OCI-M1 (cell line): ENCODE data around the gene TMEM117.
"Not testable (repeated sequence)": the region's sequence is repeated elsewhere in the genome, so short reads cannot be mapped to it uniquely, and the experiment has no call there.

Source experiments
- DNase-seq: peaks from one replicate; lab custom pipeline; 2025; lab: John Stamatoyannopoulos, UW

TMEM117 gene

DNA sequence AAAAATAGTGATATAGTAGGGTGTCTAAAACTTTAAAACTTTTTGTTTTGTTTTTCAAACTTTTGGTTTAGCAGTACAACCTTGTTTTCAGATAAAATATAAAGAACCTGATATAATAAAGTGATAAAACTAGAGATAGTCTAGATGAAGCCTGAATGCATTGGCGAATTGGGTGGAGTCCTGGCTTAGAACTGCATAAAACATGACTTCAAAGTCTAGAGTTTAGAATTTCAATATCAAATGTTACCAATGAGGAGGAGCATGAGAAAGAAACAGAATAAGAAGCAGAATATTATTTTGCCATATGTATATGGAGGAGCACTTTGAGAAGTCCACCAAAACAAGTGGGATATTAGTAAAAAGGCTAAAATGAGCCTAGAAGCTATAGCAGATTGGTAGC, 263.6 kb downstream of the TMEM117 start:
- no peak for DNase-seq

DNA sequence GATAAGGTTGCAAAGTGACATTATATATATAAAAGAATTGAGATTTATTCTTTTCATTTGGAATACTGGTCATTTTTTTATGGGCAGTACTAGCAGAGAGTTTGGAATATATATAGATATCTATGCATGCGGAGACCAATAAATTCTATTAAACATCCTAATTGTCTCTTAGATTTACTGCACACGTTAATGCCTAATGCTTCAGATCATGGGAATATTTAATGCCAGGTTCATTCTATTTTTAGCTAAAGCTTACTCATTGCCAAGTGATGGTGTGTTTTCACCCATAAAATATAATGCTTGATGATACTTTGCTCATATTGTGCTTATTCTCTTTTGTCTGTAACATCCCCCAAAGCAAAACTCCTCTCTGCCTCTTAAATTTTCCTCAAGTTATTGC, 264.4 kb downstream of the TMEM117 start:
- DNase-seq: no peak

DNA sequence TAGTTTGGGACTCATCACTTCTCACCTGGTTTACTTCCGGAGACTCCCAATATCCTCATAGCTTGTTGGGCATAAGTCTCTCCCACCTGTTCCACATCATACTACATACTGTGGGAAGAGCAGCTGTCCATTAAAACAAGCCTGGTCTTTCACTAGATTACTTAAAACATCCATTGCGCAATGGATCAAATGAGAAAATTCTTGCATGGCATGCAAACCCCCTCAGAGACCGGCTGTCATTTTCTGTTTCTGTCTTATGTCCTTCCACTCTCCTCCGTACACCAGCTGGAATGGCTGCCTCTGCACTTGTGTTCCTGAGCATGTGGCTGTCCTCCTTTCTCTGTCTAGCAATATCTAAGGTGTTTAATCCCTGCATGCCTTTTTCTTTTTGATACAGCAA, 265.6 kb downstream of the TMEM117 start:
- DNase-seq: no peak

DNA sequence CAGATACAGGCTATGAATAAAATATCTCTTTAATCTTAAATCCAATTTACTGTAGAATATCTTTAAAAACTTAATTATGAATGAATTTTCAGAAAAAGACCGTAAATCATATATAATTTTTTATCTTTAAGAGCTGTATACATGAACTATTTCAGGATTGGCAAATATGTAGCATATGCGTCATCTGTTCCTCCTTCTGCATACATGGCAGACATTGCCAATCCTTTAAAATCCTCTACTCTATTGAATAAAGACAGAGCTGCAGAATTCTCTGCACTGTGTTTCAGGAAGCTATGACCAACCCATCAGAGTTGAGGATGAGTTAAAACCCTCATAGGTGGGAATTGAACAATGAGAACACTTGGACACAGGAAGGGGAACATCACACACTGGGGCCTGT, 279.0 kb downstream of the TMEM117 start:
- no peak for DNase-seq

DNA sequence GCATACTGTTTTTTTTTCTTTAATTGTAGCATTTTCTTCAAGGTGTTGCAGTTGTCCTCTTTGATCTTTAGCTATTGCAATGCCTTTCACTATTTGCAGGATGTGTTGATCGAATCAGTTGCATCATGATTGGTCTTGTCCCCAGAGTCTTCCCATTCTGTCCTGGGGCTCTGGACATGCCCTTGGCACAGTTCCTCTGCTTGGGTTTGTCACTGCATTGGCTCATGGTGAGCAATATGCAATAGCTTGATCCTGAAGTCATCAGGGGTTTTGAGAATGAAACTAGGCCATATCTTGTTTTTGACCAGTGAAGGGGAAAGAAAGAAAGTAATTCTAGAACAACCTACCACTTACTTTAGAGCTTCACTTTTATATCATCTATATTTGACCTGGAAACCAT, 281.5 kb downstream of the TMEM117 start:
- DNase-seq: no peak

DNA sequence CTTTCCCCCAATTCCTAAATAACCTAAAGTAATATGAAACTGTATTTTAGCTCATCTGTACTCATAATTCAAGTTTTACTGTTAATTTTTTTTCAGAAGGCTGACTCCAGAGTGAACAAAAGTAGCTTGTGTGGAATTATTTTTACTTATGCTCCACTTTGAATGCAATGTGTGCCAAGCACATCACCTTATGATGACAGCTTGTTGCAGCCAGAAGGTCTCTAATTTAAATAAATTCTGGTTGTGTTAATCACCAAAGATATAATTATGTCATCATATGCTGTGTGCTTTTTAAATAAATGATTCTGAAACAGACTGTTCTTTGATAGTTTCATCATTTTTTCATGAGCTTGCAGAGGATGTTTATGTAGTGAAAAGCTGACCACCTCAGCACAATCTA, 283.1 kb downstream of the TMEM117 start:
- no peak for DNase-seq

DNA sequence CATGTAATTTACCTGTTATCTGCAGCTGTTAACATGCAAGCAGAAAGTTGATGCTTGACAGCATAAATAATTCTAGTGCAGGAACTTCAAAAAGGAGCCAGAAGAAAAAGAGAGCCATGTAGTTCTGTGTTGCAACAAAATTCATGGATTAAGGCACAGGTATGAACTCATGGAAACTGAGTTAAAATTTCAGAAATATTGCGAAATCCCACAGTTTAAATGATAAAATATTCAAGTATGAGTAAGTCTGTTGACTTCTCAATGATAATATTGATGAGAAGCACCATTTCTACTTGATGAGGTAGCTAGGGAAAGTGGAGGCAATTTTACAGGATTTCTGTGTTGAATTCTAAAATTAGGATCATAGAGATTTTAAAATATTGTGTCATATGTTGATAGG, 290.9 kb downstream of the TMEM117 start:
- no peak for DNase-seq

DNA sequence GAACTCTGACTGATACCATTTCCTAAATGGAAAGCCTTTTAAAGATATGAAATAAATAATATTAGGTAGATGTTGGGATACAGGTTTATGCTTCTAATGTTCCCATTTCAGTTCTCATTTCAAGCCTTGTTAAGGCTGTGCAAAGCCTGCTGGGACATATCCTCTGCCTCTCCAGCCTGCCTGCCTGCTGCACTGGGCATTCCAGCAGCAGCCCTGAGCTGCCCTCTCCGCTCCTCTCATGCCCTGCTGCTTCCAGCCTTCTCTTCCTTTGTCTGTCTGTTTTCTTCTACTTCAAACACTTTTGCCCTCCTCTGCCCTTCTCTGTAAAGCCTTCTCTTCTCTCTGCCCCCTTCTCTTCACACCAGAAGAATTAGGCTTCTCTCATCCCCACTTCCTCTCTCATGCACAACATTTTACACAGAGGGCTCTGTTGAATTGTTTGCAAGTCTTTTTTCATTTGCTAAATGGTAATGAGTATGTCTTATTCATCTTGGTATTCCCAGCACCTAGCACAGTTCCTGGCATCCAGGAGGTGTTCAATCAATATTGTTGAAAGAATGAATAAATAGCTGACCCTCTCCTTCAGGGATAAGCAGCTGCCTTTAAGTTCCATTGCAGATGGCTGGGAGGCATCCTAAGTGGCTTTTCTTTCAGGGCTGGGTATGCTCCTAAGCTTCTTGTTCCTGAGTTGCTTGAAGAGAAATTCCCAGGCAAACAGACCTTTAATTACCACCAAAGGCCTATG, 292.3 kb downstream of the TMEM117 start:
- no peak for DNase-seq

DNA sequence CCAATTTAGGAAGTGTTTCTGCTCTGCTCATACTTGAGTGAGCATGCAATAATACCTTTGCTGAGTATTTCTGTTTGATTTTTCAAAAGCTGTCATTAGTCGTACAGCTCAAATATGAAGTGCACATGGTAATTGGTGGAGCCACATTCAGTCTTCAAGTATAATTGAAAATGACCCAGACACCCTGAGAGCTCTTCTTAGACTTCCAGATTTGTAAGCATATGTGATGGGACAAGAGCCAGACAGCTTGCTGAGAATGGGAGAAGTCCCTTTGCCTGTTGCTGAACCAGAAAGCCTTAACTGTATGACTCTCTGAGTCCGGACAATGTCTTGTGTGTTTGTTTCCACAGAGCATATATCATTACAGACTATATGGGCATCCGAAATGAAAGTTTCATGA, 307.3 kb downstream of the TMEM117 start:
- no peak for DNase-seq

DNA sequence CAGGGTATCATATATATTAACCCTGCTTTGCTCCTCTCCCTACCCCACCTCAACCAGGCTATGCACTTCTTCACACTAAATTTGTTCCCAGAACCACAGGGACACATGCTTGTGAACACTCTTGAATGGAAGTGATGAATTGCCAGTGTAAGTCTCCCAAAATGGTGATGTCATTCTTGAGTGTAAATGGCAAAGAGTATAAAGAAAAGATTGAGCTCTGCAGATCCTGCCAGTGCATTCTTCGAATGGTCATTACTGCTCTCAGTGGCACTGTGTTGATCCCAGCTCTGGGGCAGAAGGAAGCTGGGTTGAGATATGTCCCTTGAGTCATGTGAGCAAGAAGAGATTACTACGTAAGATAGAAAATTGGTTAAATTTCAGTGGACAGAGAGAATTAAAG, 313.1 kb downstream of the TMEM117 start:
- DNase-seq: no peak

DNA sequence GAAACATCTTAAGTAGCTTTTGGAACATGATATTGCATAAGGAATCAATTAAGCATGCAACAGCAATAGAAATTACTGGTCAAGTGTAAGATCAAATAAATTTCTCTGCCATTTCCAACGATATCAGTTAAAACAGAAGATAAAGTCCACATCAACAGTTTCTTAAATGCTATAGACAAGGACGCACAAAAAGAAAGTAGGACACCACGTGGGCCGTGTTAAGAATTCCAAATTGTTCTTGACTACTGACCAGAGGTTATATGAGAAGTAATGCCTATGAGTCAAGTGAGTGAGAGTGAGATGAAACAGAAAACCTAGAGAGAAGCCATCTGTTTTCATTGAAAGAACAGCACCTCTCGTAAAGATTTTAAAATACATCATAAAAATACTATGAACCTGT, 318.2 kb downstream of the TMEM117 start:
- no peak for DNase-seq

DNA sequence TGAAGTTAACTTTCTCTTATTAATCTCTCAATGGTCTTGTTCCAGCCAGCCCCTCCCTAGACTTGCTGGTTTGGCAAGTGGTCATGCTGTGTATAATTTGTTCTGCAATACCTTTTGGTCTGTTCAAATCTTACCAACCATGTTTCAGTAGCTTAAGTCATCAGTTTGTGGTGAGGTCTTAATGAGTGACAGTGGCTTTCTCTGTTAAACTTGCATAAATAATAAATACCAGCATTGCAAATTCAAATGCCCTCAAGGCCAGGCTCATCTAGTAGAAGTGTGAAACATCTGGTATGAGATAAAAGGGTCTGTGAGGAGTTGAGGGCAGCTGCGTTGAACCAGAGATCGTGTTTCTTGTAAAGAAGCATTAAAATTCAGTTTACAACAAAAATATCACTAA, 319.5 kb downstream of the TMEM117 start:
- DNase-seq: no peak

DNA sequence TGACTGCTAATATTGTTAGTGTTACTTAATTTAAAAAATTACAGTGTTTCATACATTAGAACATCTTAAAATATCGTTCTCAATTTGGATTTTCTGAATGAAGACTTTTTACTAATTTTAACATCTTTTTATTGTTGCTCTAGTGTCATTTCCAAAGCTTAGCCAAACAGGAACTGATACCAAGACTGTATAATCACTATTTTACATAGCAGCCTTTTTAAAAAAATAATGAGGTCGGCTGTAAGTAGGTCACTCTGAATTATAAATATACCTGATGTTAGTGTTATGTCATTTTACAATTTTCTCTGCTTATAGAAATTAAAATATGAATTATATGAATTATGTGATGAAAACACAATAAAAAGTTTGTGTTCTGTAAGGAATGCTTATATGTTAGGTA, 321.5 kb downstream of the TMEM117 start:
- DNase-seq: no peak

DNA sequence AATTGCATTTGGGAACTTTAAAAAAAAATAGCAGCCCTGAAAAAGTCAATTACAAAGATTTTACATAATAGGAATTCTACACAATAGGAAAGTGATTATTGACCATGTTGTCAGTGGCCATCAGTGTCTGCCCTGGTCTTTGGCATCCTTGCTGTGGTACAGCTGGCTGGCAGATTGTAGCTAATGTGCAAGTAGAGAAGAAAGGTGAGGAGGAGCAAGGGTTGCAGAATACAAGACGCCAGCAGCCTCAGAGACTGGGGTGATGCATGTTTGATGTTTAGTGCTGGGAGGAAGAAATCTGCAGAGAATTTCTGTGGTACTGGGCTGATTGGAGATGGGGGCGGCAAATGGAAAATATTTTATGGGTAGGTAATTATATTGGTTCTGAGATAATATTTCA, 322.9 kb downstream of the TMEM117 start:
- no peak for DNase-seq

DNA sequence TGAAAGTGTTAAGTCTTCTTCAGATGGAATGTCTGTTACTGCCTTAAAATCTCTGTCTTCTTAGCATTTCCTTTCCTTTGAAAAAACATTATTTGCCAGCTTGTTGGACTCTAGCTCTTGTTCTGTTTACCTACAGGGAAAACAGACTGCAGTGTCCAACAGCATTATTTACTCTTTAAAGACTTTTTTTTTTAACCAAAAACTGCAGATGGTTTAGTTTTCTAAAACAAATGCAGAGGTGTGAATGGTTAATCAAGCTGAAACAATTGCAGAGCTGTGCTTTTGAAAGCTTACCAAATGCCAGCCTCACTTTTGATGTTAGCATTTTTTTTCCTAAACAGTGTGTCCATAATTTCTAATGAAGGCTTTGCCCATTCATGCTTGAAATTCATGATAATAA, 323.3 kb downstream of the TMEM117 start:
- no peak for DNase-seq

DNA sequence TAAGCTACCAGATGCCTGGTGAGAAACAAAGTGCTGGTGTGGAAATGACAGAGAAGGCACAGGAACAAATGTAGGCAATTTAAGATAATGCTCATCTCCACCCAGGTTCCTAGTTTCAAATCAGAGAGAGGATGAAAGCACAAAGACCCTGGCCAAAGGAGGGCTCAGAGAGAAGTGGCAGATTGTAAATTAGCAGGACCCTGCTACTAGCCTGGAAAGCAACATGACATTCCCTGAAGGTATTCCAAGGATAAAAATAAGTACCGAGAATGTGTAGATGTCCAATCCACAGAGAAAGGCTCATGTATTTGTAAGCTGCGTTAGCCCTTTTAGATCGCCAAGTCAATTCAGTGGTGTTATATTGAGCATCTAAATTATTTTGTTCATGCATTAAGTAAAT, 324.0 kb downstream of the TMEM117 start:
- no peak for DNase-seq

DNA sequence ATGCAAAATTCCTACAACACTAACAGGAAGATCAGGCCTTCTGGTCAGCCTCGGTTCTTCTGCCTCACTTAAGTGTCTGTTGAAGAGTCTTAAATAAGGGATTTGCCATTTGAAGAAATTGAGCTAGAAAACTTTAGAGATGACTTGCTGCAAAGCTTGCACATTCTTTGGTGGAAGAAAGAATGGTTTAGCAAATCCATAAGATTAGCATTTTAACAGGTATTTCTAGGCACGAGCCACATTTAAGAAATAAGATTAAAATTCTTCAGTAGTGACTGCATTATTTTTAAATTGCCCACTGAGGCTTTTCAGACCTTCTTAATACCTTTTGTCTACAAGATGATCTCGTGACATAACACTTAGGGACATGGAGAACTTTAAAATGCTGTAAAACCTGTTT, 327.1 kb downstream of the TMEM117 start:
- DNase-seq: no peak

DNA sequence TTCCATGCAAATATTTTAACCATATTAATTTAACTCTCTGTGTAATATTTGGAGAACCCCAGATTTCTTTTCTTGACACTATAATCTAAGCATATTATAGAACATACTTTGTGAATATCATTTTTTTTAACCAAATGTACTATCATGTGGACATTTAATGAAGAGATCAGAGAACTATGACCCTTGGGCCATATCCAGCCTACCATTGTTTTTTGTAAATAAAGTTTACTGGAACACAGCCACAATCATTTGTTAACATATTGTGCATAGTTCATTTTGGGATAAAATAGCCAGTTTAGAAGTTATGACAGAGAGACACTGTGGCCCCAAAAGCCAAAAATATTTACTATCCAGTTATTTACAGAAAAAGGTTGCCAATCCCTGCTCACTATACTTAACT, 338.2 kb downstream of the TMEM117 start:
- no peak for DNase-seq

DNA sequence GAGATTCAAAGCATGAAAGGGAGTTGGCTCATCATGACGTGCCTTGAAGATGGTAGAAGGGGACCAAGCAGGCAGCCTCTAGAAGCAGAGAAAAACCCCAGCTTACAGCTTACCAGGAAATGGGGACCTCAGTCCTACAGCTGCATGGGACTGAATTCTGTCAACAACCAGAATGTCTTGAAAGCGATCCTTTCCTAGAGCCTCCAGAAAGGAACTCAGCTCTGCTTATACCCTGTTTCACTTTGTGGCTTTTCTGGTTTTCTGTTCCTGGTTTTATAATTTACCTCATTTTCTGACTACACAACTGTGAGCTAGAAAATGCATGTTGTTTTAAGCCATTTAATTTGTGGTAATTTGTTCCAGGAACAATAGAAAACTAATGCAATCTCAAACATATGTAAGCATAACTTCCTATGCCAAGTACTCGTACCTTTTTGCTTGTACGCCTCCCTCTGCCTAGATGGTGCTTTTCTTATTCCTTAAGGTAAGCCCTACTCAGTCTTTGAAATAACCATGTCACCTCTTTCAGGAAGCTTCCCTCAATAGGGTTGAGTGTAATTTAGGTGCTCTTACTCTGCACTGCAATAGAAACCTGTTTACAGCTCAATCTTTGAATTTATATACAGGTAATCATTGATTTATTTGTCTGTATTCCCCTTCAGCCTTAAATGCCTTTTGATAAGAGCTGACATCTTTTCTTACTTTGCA, 348.8 kb downstream of the TMEM117 start:
- no peak for DNase-seq

DNA sequence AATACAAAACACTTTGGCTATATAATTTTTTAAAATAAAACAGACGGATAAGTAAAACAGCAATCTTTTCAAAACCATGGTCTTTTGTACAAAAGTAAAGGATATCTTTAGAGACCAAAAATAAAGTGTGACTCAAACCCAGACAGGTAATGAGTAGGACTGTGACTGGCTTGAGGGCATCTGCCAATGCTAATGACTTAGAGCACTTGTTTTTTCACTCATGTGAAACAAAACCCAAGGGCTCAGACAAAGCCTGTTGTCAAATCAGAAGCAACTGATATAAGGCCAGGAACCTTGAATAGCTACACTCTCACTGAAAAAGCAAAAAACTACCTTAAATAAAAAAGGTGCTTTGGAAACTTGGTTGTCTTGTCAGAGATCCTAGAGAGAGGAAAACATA, 357.4 kb downstream of the TMEM117 start:
- DNase-seq: no peak

DNA sequence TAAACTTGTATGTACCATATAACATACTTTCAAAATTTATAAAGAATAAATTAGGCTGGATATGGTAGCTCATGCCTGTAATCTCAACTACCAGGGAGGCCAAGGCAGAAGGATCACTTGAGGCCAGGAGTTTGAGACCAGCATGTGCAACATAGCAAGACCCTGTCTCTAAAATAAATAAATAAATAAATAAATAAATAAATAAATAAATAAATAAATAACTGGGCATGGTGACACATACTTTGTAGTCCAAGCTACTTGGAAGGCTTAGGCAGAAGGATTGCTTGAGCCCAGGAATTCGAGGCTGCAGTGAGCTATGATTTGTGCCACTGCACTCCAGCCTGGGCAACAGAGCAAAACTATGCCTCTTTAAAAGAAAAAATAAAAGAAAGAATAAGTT, 359.8 kb downstream of the TMEM117 start:
- DNase-seq: not testable (repeated sequence)

DNA sequence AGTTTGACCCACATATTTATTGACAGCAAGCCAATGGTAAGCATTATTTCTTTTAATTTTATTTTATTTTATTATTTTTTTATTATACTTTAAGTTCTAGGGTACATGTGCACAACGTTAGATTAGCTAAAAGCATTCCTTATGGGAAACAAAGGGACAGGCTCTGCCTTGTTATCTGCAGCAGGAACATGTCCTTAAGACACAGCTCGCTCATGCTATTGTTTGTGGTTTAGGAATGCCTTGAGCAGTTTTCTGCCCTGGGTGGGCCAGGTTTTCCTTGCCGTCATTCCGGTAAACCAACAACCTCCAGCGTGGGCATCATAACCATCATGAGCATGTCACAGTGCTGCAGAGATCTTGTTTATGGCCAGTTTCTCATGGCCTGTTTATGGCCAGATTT, 370.2 kb downstream of the TMEM117 start:
- no peak for DNase-seq

DNA sequence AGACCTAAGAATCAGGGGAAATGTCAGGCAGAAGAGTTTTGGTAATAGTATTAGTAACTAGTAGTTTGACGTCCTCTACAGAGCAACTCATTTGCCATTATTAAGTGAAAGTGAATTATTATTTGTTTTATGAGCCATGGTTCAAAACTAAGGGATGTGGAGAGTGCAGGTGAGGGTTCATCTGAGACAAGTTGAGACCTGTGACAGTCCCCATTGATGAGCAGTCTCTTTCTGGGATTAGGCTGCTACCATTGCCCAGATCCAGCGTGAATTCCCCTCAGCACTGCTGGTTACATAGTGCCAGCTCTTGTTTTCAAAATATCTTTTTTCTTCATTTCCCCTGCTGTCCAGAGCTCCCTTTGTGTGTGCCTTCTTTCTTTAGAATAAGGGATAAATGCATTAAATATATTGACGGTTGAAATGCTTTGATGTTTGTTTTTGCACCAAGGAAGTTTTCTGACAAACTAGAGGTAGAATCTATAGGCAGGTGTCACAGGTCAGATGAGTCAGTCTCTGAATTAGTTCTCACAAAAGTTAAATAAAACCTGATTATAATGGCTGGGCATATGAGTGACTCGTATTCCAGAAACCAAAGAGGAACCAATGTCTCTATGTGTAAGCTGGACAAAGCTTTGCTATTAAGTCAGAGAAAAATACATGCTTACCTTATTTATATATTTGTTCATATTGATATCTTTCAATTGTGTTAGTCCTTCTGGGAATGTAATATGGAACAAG, 381.4 kb downstream of the TMEM117 start:
- no peak for DNase-seq
